IMR-90 (cell line): ENCODE results near the gene CECR2. TPM values are rescaled to one million over a fixed set of nuclear protein-coding genes. Genes with fewer than 3 reads are reported as not detected.

Experiments used
- ATAC-seq: fragments of 200-7000 bp; cut with Tn5 transposase; 2 replicates; pipeline ENCODE4 v1.9.1; 2020; ENCODE audit warnings: low read depth, mild to moderate bottlenecking, moderate library complexity
- BruUV-seq: library from RNA; stranded (reverse); fragments of 400-500 nt; replicated peaks from 2 replicates; lab custom pipeline; 2021; lab: Mats Ljungman, UMichigan
- CTCF ChIA-PET: fragments of 300-600 bp; formaldehyde crosslinking; extraction: SDS; loops from one replicate; lab custom pipeline; 2021; ENCODE audit warnings: antibody characterized with exemption; lab: Yijun Ruan, JAX
- POLR2A ChIA-PET: fragments of 300-600 bp; sonication (Branson Sonifier 250); formaldehyde crosslinking; loops from one replicate; lab custom pipeline; 2022; ENCODE audit warnings: antibody characterized with exemption; ENCODE audit not compliant: unreplicated experiment; lab: Charles Lee
- DNase-seq: peaks from one replicate; pipeline ENCODE4 v3.0.0; 2013
- H2AFZ ChIP-seq: replicated peaks from 2 replicates; pipeline ENCODE3; 2013; ENCODE audit warnings: low read length, mild to moderate bottlenecking; ENCODE audit not compliant: poor library complexity
- H2AK5ac ChIP-seq: 2 replicates; pipeline ENCODE4 v1.6.1; 2013; ENCODE audit warnings: low read depth, low read length, inconsistent platforms
- H2AK9ac ChIP-seq: replicated peaks from 2 replicates; pipeline ENCODE3; 2013; ENCODE audit warnings: mild to moderate bottlenecking, low read depth, low read length, moderate library complexity; ENCODE audit not compliant: poor library complexity
- H2BK120ac ChIP-seq: 2 replicates; pipeline ENCODE4 v1.6.1; 2013; ENCODE audit warnings: low read depth, low read length, inconsistent platforms
- H2BK15ac ChIP-seq: 3 replicates; pipeline ENCODE4 v1.6.1; 2013; ENCODE audit warnings: low read depth, low read length, inconsistent platforms
- H2BK20ac ChIP-seq: 2 replicates; pipeline ENCODE4 v1.6.1; 2013; ENCODE audit warnings: low read depth, mild to moderate bottlenecking, inconsistent platforms, low read length, moderate library complexity
- H2BK5ac ChIP-seq: 2 replicates; pipeline ENCODE4 v1.6.1; 2013; ENCODE audit warnings: mild to moderate bottlenecking, low read depth, low read length, inconsistent platforms; ENCODE audit not compliant: poor library complexity, severe bottlenecking
- H3K14ac ChIP-seq: replicated peaks from 2 replicates; pipeline ENCODE4 v1.6.1; 2013; ENCODE audit warnings: low read depth, low read length, inconsistent platforms
- H3K18ac ChIP-seq: 2 replicates; pipeline ENCODE4 v1.6.1; 2013; ENCODE audit warnings: low read depth, low read length, control low read depth
- H3K23ac ChIP-seq: 2 replicates; pipeline ENCODE4 v1.6.1; 2013; ENCODE audit warnings: low read depth, low read length, inconsistent platforms
- H3K27ac ChIP-seq: 2 replicates; pipeline ENCODE4 v1.5.1; 2013; ENCODE audit warnings: mild to moderate bottlenecking, control low read depth, low read length; ENCODE audit not compliant: insufficient read depth
- H3K27me3 ChIP-seq: 2 replicates; pipeline ENCODE4 v1.6.1; 2013; ENCODE audit warnings: low read length; ENCODE audit not compliant: control insufficient read depth, insufficient read depth
- H3K36me3 ChIP-seq: 2 replicates; pipeline ENCODE4 v1.6.1; 2013; ENCODE audit warnings: low read length, mixed read lengths; ENCODE audit not compliant: control insufficient read depth, insufficient read depth
- H3K4ac ChIP-seq: 2 replicates; pipeline ENCODE4 v1.6.1; 2013; ENCODE audit warnings: low read depth, low read length, inconsistent platforms
- H3K4me1 ChIP-seq: 2 replicates; pipeline ENCODE4 v1.6.1; 2013; ENCODE audit warnings: low read length, mixed read lengths; ENCODE audit not compliant: control insufficient read depth, insufficient read depth
- H3K4me2 ChIP-seq: 2 replicates; pipeline ENCODE4 v1.6.1; 2013; ENCODE audit warnings: low read depth, mild to moderate bottlenecking, control low read depth, low read length, moderate library complexity
- H3K4me3 ChIP-seq: 2 replicates; pipeline ENCODE4 v1.5.1; 2013; ENCODE audit warnings: low read depth, mild to moderate bottlenecking, control low read depth, low read length, moderate library complexity; ENCODE audit not compliant: insufficient read depth
- H3K56ac ChIP-seq: 2 replicates; pipeline ENCODE4 v1.6.1; 2013; ENCODE audit warnings: low read length, inconsistent platforms; ENCODE audit not compliant: insufficient read depth; ENCODE audit errors: extremely low read depth
- H3K79me1 ChIP-seq, 2 experiments: 2 replicates each; pipeline ENCODE4 v1.6.1; 2013; ENCODE audit warnings: low read length in 2 of 2, inconsistent platforms in 1 of 2, low read depth in 1 of 2
- H3K9ac ChIP-seq: 2 replicates; pipeline ENCODE4 v1.6.1; 2013; ENCODE audit warnings: low read depth, low read length, control low read depth
- H3K9me1 ChIP-seq: 2 replicates; pipeline ENCODE4 v1.6.1; 2013; ENCODE audit warnings: low read length, inconsistent platforms; ENCODE audit not compliant: insufficient read depth
- H3K9me3 ChIP-seq: 2 replicates; pipeline ENCODE4 v1.6.1; 2013; ENCODE audit warnings: low read length; ENCODE audit not compliant: control insufficient read depth, insufficient read depth
- H4K20me1 ChIP-seq: 2 replicates; pipeline ENCODE4 v1.6.1; 2013; ENCODE audit warnings: low read length, inconsistent platforms; ENCODE audit not compliant: insufficient read depth
- H4K5ac ChIP-seq: 2 replicates; pipeline ENCODE4 v1.6.1; 2013; ENCODE audit warnings: mild to moderate bottlenecking, low read depth, low read length, control low read depth
- H4K8ac ChIP-seq, 2 experiments: 2 replicates each; pipeline ENCODE4 v1.6.1; 2013; ENCODE audit warnings: low read depth in 2 of 2, low read length in 2 of 2, control low read depth in 1 of 2, inconsistent platforms in 1 of 2
- H4K91ac ChIP-seq: 2 replicates; pipeline ENCODE4 v1.6.1; 2013; ENCODE audit warnings: low read depth, low read length, inconsistent platforms; ENCODE audit not compliant: insufficient read depth
- BHLHE40 ChIP-seq: fragments of 150-350 bp; IDR thresholded peaks from 2 replicates; pipeline ENCODE4 v1.6.1; 2016; ENCODE audit warnings: mild to moderate bottlenecking, low read depth, low read length
- CEBPB ChIP-seq: IDR thresholded peaks from 2 replicates; pipeline ENCODE4 v1.6.1; 2012; ENCODE audit warnings: low read depth, low read length, improper control_type of control experiment
- CHD1 ChIP-seq: IDR thresholded peaks from 2 replicates; pipeline ENCODE4 v1.6.1; 2012; ENCODE audit warnings: low read depth, low read length, improper control_type of control experiment
- FOS ChIP-seq: fragments of 150-350 bp; IDR thresholded peaks from 2 replicates; pipeline ENCODE4 v1.6.1; 2016; ENCODE audit warnings: low read depth, low read length
- MAFK ChIP-seq: IDR thresholded peaks from 2 replicates; pipeline ENCODE4 v1.6.1; 2012; ENCODE audit warnings: low read depth, low read length, improper control_type of control experiment
- MAZ ChIP-seq: IDR thresholded peaks from 2 replicates; pipeline ENCODE4 v1.6.1; 2012; ENCODE audit warnings: low read depth, mild to moderate bottlenecking, low read length, improper control_type of control experiment, moderate library complexity, borderline replicate concordance
- MXI1 ChIP-seq: IDR thresholded peaks from 2 replicates; pipeline ENCODE4 v1.6.1; 2012; ENCODE audit warnings: low read depth, mild to moderate bottlenecking, low read length, moderate library complexity, borderline replicate concordance
- NFE2L2 ChIP-seq: fragments of 150-350 bp; IDR thresholded peaks from 2 replicates; pipeline ENCODE4 v1.6.1; 2016; ENCODE audit warnings: low read depth, mild to moderate bottlenecking, low read length
- POLR2A ChIP-seq: IDR thresholded peaks from 2 replicates; pipeline ENCODE4 v1.6.1; 2012; ENCODE audit warnings: mild to moderate bottlenecking, low read depth, low read length
- RAD21 ChIP-seq: IDR thresholded peaks from 2 replicates; pipeline ENCODE4 v1.6.1; 2012; ENCODE audit warnings: low read length, improper control_type of control experiment
- RCOR1 ChIP-seq: IDR thresholded peaks from 2 replicates; pipeline ENCODE4 v1.6.1; 2012; ENCODE audit warnings: mild to moderate bottlenecking, low read length, improper control_type of control experiment; ENCODE audit not compliant: insufficient replicate concordance
- RFX5 ChIP-seq: IDR thresholded peaks from 2 replicates; pipeline ENCODE4 v1.8.0; 2012; ENCODE audit warnings: low read depth, mild to moderate bottlenecking, low read length, moderate library complexity
- SMC3 ChIP-seq: fragments of 150-350 bp; IDR thresholded peaks from 2 replicates; pipeline ENCODE4 v1.6.1; 2016; ENCODE audit warnings: low read depth, mild to moderate bottlenecking, antibody characterized with exemption, low read length, moderate library complexity
- WGBS, 2 experiments: methylation state at CpG; one replicate each; pipeline versions ENCODE4 v1.1.5 to v1.1.7; 2013; ENCODE audit warnings: missing lambda C conversion rate in 2 of 2; ENCODE audit not compliant: insufficient read length in 1 of 2; ENCODE audit errors: extremely low coverage in 2 of 2; 5-methylcytosine and 5-hydroxymethylcytosine counted together
- dilution Hi-C: fragments of 300-500 bp; cut with HindIII; formaldehyde crosslinking; loops from one replicate; pipeline ENCODE4 v1.14.3; 2018; ENCODE audit warnings: low sequenced_read_pairs; ENCODE audit not compliant: unreplicated experiment
- in situ Hi-C: fragments of 300-500 bp; cut with MboI; formaldehyde crosslinking; loops from 3 replicates; pipeline ENCODE4 v1.14.3; 2019; ENCODE audit warnings: low sequenced_read_pairs, inconsistent platforms, mixed read lengths
- intact Hi-C: fragments of 100-400 bp; cut with micrococcal nuclease; formaldehyde crosslinking; loops from 2 replicates; pipeline ENCODE4 v1.10.0; 2022
- polyA plus RNA-seq, 3 experiments: library from polyadenylated mRNA; depleted of rRNA; stranded (reverse); fragments of >200 nt; gene quantifications; 2 replicates each; pipeline ENCODE4 v1.2.3, GENCODE V29; 2012; ENCODE audit warnings: low replicate concordance in 1 of 3
- total RNA-seq: library from RNA; depleted of rRNA; stranded (reverse); fragments of >200 nt; gene quantifications from 2 replicates; pipeline ENCODE4 v1.2.3, GENCODE V29; 2012
- TF ChIP-seq, protein P1 (sequence below): fragments of 150-350 bp; IDR thresholded peaks from 2 replicates; pipeline ENCODE4 v1.6.1; 2017; ENCODE audit warnings: mild to moderate bottlenecking, antibody characterized with exemption, low read length, low read depth
- TF ChIP-seq, protein P2 (sequence below): conservative IDR thresholded peaks from 2 replicates; pipeline ENCODE4 v1.5.1; 2012; ENCODE audit warnings: mild to moderate bottlenecking, low read depth, low read length, improper control_type of control experiment
- TF ChIP-seq, protein P3 (sequence below): fragments of 150-350 bp; IDR thresholded peaks from 2 replicates; pipeline ENCODE4 v1.6.1; 2016; ENCODE audit warnings: low read depth, mild to moderate bottlenecking, low read length, moderate library complexity, borderline replicate concordance

The CECR2 gene
- total and polyA plus RNA-seq, 2 of the 4 experiments (the other 2 are of a cell fraction), result under 0.01 TPM; not detected in 1

DNA sequence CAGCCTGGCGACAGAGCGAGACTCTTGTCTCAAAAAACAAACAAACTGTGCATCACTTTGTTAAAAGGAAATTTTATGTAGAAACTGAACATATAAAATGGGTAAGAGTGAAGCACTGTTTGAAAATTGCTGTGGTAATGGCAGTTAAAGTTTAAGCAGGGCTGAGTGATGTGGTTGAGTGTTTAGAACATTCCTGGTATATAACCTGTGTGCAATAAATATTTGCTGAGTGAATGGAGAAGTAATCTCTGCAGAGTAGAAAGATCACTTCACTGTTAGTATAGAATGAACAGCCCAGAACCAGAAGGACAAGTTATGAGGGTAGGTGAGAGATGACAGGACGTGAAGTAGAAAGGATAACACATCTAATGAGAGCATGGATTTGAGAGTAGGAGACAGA lies 27.3 kb downstream of the CECR2 start:
- no TSS peak for BruUV-seq
- H4K5ac ChIP-seq, result no peak overlapping the region
- no peak overlapping the region for H3K56ac ChIP-seq
- H3K79me1 ChIP-seq, result no peaks in the 10 kb centered on the region
- H3K4me3 ChIP-seq, result no peak overlapping the region
- no peak overlapping the region for H3K9ac ChIP-seq
- intact Hi-C loops (no loop called here), dilution Hi-C loops (no loop called here), in situ Hi-C loops (no loop called here)
- no peak overlapping the region for H4K8ac ChIP-seq
- H3K4me1 ChIP-seq, result no peaks in the 10 kb centered on the region
- POLR2A ChIA-PET, result no interaction called here
- WGBS, 2 experiments, result 25% methylated on average over 1 of the region's 3 CpGs; no CpG with 5 or more reads in 1 of the 2 experiments
- H2BK5ac ChIP-seq, result no peak overlapping the region
- no peaks in the 10 kb centered on the region for H3K9me1 ChIP-seq
- H2BK120ac ChIP-seq, result no peak overlapping the region
- H3K14ac ChIP-seq, result no peak overlapping the region
- no peak overlapping the region for H3K4me2 ChIP-seq
- no peaks in the 10 kb centered on the region for H3K9me3 ChIP-seq
- no peak overlapping the region for H2AFZ ChIP-seq
- ATAC-seq (no peak), DNase-seq (no peak)
- no peak overlapping the region for H2AK9ac ChIP-seq
- H3K4ac ChIP-seq, result no peak overlapping the region
- CTCF ChIA-PET, result no interaction called here
- no peak overlapping the region for H2AK5ac ChIP-seq
- H3K27ac ChIP-seq, result no peak overlapping the region
- H2BK20ac ChIP-seq, result no peak overlapping the region
- no peak overlapping the region for H4K91ac ChIP-seq
- H3K23ac ChIP-seq, result no peak overlapping the region
- TF ChIP-seq, protein P1, sequence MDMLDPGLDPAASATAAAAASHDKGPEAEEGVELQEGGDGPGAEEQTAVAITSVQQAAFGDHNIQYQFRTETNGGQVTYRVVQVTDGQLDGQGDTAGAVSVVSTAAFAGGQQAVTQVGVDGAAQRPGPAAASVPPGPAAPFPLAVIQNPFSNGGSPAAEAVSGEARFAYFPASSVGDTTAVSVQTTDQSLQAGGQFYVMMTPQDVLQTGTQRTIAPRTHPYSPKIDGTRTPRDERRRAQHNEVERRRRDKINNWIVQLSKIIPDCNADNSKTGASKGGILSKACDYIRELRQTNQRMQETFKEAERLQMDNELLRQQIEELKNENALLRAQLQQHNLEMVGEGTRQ, result no peak
- TF ChIP-seq CHD1 (no peak), RCOR1 (no peak), POLR2A (no peak), MXI1 (no peak), CEBPB (no peak), NFE2L2 (no peak), MAZ (no peak), RFX5 (no peak), MAFK (no peak), RAD21 (no peak), FOS (no peak), SMC3 (no peak), BHLHE40 (no peak)
- TF ChIP-seq, protein P2, sequence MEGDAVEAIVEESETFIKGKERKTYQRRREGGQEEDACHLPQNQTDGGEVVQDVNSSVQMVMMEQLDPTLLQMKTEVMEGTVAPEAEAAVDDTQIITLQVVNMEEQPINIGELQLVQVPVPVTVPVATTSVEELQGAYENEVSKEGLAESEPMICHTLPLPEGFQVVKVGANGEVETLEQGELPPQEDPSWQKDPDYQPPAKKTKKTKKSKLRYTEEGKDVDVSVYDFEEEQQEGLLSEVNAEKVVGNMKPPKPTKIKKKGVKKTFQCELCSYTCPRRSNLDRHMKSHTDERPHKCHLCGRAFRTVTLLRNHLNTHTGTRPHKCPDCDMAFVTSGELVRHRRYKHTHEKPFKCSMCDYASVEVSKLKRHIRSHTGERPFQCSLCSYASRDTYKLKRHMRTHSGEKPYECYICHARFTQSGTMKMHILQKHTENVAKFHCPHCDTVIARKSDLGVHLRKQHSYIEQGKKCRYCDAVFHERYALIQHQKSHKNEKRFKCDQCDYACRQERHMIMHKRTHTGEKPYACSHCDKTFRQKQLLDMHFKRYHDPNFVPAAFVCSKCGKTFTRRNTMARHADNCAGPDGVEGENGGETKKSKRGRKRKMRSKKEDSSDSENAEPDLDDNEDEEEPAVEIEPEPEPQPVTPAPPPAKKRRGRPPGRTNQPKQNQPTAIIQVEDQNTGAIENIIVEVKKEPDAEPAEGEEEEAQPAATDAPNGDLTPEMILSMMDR, result no peak
- TF ChIP-seq, protein P3, sequence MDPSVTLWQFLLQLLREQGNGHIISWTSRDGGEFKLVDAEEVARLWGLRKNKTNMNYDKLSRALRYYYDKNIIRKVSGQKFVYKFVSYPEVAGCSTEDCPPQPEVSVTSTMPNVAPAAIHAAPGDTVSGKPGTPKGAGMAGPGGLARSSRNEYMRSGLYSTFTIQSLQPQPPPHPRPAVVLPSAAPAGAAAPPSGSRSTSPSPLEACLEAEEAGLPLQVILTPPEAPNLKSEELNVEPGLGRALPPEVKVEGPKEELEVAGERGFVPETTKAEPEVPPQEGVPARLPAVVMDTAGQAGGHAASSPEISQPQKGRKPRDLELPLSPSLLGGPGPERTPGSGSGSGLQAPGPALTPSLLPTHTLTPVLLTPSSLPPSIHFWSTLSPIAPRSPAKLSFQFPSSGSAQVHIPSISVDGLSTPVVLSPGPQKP, result no peak
- no peak overlapping the region for H3K18ac ChIP-seq
- no peaks in the 10 kb centered on the region for H4K20me1 ChIP-seq
- H3K36me3 ChIP-seq, result no peaks in the 10 kb centered on the region
- no peak overlapping the region for H2BK15ac ChIP-seq
- H3K27me3 ChIP-seq, result no peaks in the 10 kb centered on the region
